Hematopoietic multipotent progenitor cell treated with erythropoietin and hydrocortisone succinate and interleukin-3 and kit ligand, for 6 days (in vitro differentiated cells): ENCODE results near the gene RUNX1.

Source experiments
- DNase-seq: peaks from one replicate; pipeline ENCODE4 v3.0.0-alpha.2; 2015

RUNX1 gene

DNA sequence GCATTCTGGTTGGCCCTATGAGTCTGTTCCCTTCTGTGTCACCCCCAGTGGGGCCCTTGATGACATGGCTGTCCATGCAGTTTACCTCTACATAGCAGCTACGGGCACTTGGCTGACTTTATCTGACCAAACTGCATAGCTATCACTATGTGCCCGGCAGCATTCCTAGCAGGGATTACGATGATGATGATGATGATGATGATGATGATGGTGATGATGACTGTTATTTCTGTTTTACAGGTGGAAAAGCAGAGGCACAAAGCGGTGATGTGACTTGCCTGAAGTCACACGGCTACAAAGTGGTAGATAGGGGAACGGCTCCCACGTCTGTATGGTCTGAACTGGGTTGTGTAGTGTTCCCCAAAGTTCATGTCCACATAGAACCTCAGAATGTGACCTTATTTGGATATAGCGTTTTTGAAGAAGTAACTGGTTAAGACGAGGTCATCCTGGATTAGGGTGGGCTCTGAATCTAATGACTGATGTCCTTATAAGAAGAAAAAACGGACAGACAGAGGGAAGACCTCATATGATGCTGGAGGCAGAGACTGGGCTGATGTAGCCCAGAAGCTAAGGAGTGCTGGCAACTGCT, 57.6 kb downstream of the RUNX1 start:
- no peak for DNase-seq

DNA sequence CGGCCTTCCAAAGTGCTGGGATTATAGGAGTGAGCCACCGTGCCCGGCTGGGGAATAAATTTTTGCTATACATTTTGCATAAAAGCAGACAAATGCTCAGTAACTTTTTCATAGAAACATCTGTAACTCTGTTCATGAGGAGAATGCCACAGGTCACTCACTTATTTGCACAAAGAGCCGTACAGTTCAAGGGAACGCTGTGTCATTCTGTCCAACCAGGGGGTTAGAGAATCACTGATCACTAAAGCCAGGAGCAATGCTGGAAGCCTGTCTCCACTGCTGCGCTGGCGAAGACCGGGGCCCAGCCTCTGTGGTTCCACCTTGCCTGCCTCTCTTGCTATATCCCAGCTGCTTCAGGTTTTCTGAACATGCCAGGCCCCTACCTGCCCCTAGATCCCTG, 58.3 kb downstream of the RUNX1 start:
- no peak for DNase-seq

DNA sequence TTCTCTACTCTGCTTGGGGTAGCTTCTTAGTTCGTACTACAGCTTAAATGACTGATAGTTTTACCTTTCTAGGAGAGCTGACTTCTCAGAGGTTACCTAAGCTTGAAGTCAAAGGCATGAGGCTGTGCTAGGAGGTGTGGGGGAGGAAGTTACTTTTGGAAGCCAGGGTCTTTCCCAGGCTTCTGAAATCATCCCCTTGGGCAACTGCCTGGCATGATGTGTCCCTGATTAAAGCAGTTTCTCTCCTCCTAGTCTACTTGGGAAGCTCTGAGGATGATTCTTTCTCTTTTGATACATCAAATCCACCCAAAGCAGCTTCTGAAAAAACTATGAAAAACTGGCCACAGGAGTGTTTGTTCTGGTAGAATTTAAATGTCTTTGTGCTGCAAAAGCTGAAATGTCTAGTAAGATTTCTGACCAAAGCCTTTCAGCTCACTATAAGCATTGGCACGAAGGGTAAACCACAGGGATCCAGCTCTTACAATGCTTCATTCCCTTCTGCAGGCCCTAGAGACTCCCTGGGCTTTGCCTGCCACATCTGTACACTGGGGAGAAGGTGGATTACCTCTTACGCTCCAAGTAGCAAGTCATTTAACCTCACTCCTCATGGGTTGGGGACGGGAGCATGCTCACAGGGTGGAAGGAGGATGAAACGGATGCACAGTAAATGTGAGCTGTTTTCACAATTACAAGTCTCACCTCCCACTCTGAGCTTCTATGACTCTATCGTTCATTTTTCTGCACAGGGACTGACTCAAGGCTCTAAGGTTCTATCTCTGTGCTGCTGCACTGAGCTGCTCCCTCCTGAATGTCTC, 59.6 kb downstream of the RUNX1 start:
- DNase-seq: no peak

DNA sequence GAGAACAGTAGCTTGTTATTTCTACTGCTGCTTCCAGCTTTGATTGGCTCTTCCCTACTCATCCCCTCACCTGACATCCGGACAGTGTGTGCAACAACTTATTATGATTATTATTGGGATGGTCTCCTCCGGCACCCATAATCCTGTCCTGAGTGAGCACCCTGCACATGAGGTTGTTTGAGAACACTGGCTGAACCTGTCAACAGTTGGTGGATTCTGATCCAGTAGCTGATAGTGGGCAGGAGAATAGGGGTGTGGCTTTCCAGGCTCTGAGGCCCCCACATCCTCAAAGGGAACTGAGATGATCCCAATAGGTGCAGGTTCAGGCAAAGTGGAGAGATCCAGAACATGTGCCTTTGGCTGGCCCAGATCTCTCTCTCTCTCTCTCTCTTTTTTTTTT, 60.5 kb downstream of the RUNX1 start:
- DNase-seq: no peak

DNA sequence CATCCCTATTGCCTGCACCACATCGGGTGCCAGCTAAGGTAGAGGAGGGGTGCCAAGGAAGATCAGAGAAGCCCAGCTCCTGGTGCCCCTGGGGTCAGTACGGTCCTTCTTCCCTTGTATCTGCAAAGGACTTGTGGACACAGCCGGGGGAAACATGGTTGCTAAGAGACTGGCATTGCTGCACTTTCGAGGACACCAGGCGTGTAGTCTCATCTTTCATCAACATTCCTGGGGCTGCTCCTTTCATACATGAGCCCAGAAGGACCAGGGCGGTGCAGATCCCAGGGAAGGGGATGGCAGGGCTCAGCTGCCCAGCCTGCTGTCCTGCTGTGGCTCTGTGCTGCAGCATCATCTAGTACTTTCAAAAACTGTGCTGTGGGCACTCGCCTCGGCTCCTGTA, 61.0 kb downstream of the RUNX1 start:
- no peak for DNase-seq

DNA sequence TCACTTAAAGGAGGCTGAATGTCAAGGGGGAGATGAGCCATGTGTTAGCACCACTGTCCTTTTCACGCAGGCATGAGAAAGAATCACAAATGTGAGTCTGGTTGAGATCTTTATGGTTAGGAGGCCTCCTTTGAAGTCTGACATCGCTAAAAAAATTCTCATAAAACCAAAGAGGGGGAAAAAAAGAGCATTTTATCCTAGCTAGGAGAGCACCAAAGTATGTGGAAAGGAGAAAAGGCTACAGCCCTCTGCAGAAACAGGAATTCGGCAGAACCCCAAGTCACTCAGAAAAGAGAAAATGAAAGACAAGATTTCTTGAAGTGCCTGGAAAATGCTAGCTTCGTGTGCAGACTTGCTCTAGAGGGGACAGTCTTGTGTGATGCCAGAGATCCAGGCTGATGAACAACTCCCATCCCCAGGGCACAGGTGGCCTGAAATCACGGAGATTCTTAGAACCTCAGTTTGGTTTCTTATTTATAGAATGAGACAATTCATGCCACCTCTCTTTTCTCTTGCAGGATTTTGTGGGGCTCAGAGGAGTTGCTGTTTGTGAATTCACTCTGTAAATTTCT, 61.5 kb downstream of the RUNX1 start:
- DNase-seq: no peak

DNA sequence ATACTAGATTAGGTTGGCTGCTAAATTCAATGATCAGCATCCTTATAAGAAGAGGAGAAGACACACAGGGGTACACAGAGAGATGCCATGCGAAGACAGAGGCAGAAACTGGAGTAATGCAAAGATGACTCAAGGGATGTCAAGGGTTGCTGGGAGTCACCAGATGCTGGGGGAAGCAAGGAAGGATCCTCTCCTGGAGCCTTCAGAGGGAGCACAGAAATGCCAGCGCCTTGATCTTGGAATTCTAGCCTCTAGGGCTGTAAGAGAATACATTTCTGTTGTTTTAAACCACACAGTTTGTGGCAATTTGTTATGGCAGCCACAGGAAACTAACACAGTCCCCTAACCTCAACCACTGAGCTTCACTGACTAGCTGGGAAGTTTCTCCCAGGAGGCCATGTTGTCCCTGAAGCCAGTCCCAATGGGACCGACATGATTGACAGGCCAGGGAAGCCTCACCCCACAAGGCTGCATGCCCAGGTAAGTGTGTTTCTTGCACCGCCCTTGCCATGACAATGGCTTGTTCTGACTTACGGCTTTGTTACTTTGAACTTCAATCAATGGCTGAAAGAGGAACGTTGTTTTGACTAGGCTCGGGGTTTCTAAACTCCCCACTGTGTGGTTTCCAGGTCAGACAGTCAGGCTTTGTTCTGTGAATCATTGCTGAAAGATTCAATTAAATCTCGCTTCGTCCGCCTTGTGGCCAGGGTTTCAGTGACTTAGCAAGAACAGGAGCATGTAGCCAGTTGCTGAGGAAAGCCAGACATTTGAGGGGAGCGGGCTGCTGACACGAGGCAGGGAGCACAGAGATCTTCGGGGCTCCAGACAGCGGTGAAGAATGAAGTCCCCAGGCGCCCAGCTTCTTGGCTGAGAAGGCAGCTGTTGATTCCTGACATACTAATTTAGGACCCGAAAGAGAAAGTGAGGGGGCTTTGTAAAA, 62.3 kb downstream of the RUNX1 start:
- no peak for DNase-seq

DNA sequence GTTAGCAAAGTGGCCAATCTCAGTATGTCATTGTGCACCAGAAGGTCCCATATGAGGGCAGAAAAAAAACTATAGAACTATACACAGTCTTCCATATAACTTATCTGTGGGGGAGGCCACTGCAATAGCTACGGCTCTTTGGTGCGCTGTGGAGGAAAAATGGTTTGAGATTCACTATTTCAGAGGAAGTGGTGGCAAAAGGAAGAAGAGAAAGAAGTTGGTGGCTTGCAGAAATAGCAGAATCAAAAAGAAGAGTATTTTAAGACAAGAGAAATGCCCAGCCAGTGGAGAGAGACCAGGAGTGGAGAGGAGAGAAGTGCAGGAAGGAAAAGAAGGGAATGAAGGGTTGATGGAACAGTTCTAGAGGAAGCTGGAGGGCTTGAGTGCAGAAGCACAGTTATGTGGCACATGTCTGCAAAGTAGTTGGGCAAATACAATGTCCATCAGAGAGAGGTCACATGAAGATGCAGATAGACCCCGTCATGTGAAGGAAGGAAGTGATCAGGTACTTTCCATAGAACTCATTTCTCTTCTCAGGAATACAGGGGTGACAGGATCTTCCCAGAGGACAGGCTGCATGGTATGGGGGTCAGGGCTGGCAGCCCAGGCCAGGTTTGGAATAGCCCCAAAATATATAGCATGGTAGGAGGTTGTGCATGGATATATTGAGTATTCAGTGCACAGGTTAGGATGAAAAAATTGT, 64.6 kb downstream of the RUNX1 start:
- no peak for DNase-seq

DNA sequence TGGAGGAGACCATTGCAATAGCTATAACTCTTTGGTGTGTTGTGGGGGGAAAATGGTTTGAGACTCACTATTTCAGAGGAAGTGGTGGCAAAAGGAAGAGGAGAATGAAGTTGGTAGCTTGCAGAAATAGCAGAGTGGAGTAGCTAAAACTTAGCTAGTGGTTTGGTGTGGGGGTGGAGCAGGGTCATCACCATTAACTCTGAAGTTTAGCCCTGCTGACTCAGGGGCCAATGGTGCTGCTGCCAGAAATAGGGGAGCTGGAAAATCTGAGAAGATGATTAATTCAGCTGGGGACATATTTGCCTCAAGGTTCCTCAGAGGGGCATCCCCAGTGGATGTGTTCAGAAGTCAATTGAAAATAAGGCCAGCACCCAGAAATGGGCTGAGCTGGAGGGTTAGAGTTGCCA, 65.4 kb downstream of the RUNX1 start:
- DNase-seq: peak; percentile 36

DNA sequence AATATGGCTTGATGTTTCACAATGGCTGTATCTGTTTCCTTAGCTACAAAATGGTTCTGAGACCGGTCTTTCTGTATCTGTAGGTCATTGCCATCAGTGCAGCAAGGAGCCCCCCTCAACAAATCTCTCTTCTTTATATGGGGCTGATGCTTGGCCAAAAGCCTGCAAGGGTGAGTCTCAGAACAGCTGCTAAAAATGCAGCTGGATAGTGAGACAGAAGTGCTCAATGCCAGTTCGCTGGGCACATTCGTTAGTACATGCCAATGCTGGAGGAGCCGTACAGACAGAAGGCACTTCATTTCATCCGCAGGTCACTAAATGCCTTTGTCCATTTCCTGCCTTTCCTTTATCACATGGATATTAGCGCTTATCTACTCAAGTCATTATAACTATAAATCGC, 67.3 kb downstream of the RUNX1 start:
- no peak for DNase-seq

DNA sequence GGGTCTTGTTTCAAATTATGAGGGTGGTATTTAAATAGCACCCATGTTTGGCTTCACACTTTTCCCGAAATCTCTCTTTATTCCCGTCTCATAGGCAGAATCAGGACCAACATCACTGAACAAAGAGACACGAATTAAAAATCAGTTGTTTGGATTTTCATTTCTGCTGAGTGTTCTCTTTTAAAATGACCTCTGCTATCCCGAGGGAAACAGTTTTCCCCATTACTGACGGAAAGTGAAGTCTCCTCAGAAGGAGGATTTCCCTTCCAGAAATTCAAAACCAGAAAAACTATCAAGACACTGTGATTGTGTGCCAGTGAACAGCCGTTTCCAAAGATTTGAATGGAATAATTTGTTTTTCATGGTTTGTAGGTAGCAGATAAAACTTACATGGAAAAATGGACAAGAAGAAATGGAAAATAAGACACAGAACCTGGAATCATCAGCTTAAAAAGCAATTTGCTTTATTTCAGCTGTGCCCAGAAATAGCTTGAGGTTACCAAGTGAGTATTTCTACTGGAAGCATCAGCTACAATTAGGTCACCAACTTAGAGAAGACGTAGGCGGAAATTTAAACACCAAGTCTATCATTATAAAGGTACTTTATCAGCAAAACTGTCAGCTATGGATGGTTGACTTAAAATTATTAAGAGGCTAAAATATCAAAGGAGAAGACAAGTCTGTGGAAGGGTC, 68.5 kb downstream of the RUNX1 start:
- no peak for DNase-seq

DNA sequence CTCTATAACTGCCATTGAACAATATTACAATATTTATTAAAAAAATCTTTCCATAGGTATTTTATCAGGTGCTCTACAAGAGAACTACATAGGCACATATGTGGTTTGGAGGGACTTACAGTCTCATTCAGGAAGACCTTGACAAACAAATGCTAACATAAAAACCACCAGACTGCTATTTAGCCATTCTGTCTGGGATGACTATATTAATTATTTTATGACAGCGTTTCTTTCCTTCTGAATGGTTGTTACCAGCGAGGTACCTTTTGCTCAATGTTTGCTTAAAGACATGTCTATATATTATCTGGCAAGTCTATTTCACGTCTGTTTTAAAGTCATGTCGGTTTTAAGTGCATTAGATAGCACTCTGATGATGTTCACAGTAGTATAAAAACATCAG, 69.7 kb downstream of the RUNX1 start:
- DNase-seq: no peak

DNA sequence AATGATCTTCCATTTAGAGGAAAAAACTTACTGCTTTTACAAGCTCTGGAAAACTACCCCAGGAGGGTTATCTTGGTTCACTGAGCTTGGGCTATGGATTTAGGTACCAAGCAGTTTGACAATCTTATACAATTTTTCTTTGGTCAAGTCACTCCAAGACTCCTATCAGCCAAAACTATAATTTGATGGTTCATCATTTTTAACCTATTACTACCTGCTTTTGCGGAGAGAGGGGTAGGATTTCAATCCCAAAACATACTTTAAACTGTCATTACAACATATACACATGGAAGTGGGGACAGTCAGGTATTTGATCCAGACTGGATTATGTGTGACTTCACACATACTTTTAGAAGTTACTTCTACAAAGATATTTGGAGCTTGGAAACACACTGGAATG, 71.8 kb downstream of the RUNX1 start:
- DNase-seq: no peak

DNA sequence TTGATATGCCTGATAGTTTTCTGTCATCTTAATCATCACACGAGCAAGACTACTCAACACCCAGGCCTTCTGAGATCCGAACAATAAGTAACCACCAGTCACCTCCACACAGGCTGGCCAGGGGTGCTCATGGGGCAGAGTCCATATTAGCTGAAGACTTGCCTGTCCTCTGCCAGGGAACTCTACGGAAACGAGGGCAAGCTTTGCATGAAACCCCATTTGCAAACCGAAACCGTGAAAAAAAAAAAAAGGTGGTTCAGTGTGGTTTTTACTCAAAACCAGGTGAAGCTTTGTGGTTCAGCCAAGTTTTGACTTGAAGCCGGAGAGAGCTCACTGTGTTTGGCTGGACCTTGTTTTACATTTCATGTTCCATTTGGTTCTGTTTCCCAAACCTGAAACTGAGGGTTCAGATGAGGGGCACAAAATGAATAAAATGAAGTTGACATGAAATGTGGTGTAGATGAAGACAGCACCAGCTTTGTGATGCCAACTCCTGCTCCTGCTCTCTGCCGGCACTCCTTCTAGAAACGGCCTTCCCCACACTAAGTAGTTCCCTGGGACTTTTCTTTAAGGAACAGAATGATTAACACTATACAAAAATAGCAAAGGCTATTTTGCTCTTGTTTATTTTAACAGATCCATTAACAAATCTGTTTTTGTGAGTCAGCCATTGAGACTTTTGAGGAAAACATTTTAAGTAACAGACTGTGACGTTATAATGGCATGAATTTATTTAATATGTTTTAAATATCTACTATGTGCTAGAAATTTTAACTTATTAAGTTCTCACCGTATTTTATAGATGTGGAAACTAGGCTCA, 74.7 kb downstream of the RUNX1 start:
- DNase-seq: no peak

DNA sequence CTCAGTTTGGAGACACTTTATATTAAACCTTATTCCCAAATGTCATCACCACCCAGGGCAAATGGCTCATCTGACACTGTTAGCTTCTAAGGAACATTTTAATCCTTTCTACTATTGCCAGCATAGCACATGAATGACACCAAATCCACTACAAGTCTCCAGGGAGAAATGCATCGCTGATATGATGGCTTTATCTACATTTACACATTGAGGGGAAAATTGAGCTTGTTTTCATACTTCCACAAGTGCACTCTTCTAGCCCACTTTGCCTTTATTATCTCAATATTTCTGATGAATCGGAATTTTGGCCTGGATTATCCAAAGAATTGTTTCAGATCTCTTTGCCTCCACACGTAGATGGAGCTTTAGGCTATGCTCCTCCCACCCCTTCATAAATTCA, 75.4 kb downstream of the RUNX1 start:
- DNase-seq: peak; percentile 55

DNA sequence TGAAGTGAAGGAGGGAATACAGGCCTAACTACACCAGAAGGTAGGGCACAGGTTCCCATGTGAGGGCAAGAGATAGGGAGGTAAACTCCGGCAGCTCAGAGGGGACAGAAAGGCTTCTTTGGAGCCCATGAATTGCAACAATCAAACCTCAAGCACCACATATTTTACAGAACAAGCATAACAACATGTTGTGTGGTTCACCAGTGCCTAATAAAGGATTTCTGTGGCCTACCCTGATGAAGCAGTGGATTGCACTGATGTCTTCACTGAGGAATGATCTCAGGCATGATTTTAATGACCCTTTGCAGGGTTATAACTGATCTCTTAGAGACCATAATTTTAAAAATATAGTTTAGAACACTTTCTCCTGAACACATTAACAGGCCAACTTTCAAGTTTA, 77.4 kb downstream of the RUNX1 start:
- DNase-seq: no peak

DNA sequence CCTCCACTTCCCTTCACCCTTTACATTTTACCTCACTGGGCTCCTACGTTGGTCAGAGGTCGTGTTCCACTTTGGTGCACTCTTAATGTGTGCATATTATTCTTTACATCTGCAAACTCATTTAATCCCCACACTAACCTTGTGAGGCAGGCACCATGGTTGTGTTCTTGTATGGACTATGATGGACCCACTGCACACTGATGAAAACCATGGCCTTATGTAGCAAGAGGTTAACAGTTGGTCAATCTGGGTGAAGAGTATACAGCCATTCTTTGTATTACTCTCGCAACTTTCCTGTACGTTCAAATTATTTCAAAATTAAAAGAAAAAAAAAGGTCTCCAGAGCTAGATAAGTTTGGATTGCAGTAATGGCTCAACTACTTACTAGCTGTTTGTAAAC, 78.5 kb downstream of the RUNX1 start:
- no peak for DNase-seq

DNA sequence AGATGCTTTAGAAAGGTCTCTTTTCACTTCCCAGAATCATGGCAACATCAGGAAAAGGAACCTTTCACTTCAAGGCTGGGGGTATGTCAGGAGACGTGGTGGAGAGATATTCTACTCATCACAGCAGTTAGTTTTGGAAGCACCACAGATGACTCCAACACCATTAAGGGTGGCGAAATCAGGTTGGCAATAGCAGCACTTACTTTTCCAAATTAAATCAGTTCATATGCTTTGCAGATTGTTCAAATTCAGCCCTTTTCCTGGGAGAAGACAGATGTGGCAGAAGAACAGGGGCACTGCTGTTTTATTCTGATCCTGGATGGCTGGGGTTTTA, 79.0 kb downstream of the RUNX1 start:
- no peak for DNase-seq

DNA sequence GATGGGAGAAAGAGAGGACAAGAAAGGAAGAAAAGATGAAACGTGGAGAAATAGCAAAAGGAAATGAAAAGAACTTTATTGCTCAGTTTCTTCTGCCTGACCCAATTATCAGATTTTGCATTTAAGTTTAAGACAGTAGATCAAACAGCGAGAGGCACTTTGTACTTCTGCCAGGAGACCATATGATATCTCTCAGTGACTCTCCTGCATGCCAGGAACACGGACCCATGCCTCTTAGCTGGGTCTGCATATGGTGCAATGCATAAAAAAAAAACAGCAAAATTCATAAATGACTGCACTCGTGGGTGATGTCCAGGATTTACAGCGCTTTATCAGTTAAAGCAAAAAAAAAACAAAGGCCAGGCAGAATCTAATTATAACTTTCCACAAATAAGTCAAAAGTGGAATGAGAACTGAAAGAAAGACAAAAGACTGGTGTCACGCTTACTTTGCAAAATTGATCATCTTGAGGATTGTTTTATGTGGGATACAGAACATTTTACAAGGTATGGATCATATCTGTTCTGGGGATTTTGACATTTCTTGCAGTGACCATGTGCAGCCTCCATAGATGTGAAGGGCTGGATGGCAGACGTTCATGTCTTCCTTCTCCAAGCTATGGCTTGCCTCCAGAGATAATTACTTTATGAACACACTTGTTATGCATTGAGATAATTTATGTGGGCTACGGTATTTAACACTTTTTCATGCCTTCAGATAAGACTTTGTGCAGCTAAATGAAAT, 79.5 kb downstream of the RUNX1 start:
- DNase-seq: peak; percentile 43
